Neural cell (in vitro differentiated cells): ENCODE results near the gene PSMD13. TPM values are rescaled to one million over a fixed set of nuclear protein-coding genes. Genes with fewer than 3 reads are reported as not detected.

Experiments
- H2AFZ ChIP-seq: fragments of 200-600, 300-800 bp; sonication (generic), shearing (Covaris generic); 2 replicates; pipeline ENCODE4 v1.6.0; 2014; ENCODE audit warnings: low read depth, mild to moderate bottlenecking, antibody characterized with exemption, low read length, moderate library complexity
- H3F3A ChIP-seq: fragments of 200-600 bp; shearing (Covaris generic); 2 replicates; pipeline ENCODE4 v1.6.1; 2016; ENCODE audit warnings: mild to moderate bottlenecking, moderate library complexity, mixed read lengths, antibody characterized with exemption, low read length; ENCODE audit not compliant: insufficient read depth, poor library complexity, severe bottlenecking
- H3K27ac ChIP-seq: fragments of 200-600, 300-800 bp; sonication (generic), shearing (Covaris generic); 2 replicates; pipeline ENCODE4 v1.5.1; 2014; ENCODE audit warnings: mild to moderate bottlenecking, low read length, moderate library complexity
- H3K27me3 ChIP-seq: fragments of 300-800, 200-600 bp; sonication (generic), shearing (Covaris generic); 2 replicates; pipeline ENCODE4 v1.6.0; 2014; ENCODE audit warnings: mild to moderate bottlenecking, low read depth, low read length, moderate library complexity; ENCODE audit not compliant: insufficient read depth
- H3K36me3 ChIP-seq: fragments of 300-800, 200-600 bp; sonication (generic), shearing (Covaris generic); 2 replicates; pipeline ENCODE4 v1.5.1; 2014; ENCODE audit warnings: mild to moderate bottlenecking, antibody characterized with exemption, low read length, moderate library complexity; ENCODE audit not compliant: insufficient read depth
- H3K4me2 ChIP-seq: fragments of 300-800, 200-600 bp; sonication (generic), shearing (Covaris generic); 2 replicates; pipeline ENCODE4 v1.6.0; 2014; ENCODE audit warnings: mild to moderate bottlenecking, low read length
- H3K4me3 ChIP-seq: fragments of 300-800, 200-600 bp; sonication (generic), shearing (Covaris generic); 2 replicates; pipeline ENCODE4 v1.5.1; 2014; ENCODE audit warnings: mild to moderate bottlenecking, low read length, moderate library complexity
- H3K79me2 ChIP-seq: fragments of 200-600 bp; shearing (Covaris generic); replicated peaks from 2 replicates; pipeline ENCODE4 v1.6.0; 2014; ENCODE audit warnings: mild to moderate bottlenecking, low read length, moderate library complexity; ENCODE audit not compliant: insufficient read depth
- H3K9ac ChIP-seq: fragments of 300-800, 200-600 bp; sonication (generic), shearing (Covaris generic); 2 replicates; pipeline ENCODE4 v1.6.1; 2016; ENCODE audit warnings: mild to moderate bottlenecking, low read length, mixed read lengths
- H3K9me2 ChIP-seq: fragments of 200-600 bp; shearing (Covaris generic); 2 replicates; pipeline ENCODE4 v1.6.1; 2016; ENCODE audit warnings: mild to moderate bottlenecking, low read length, mixed read lengths; ENCODE audit not compliant: insufficient read depth
- H3K9me3 ChIP-seq: fragments of 200-600, 300-800 bp; sonication (generic), shearing (Covaris generic); 2 replicates; pipeline ENCODE4 v1.6.1; 2016; ENCODE audit warnings: mild to moderate bottlenecking, mixed run types, low read length, moderate library complexity, mixed read lengths
- H4K20me1 ChIP-seq: fragments of 200-600 bp; shearing (Covaris generic); 2 replicates; pipeline ENCODE4 v1.6.1; 2016; ENCODE audit warnings: mild to moderate bottlenecking, mixed run types; ENCODE audit not compliant: insufficient read depth
- EP300 ChIP-seq: fragments of 450-650 bp; conservative IDR thresholded peaks from 2 replicates; pipeline ENCODE4 v1.6.1; 2014; ENCODE audit warnings: antibody characterized with exemption, mild to moderate bottlenecking, moderate library complexity; ENCODE audit not compliant: poor library complexity, severe bottlenecking
- EZH2 ChIP-seq: fragments of 200-600, 300-800 bp; shearing (Covaris generic), sonication (generic); IDR thresholded peaks from 2 replicates; pipeline ENCODE4 v1.6.1; 2014; ENCODE audit warnings: antibody characterized with exemption, low read length, borderline replicate concordance, mild to moderate bottlenecking; ENCODE audit not compliant: insufficient read depth, poor library complexity, severe bottlenecking
- MXI1 ChIP-seq: fragments of 450-650 bp; conservative IDR thresholded peaks from 2 replicates; pipeline ENCODE4 v1.6.1; 2014; ENCODE audit warnings: antibody characterized with exemption, mild to moderate bottlenecking; ENCODE audit not compliant: poor library complexity, severe bottlenecking
- POLR2AphosphoS5 ChIP-seq: IDR thresholded peaks from 2 replicates; pipeline ENCODE4 v1.6.1; 2012
- RAD21 ChIP-seq: fragments of 450-650 bp; conservative IDR thresholded peaks from 2 replicates; pipeline ENCODE4 v1.6.1; 2014; ENCODE audit warnings: antibody characterized with exemption, mild to moderate bottlenecking, moderate library complexity
- SMC3 ChIP-seq: fragments of 450-650 bp; conservative IDR thresholded peaks from 2 replicates; pipeline ENCODE4 v1.6.1; 2014; ENCODE audit warnings: antibody characterized with exemption, mild to moderate bottlenecking, moderate library complexity; ENCODE audit not compliant: poor library complexity
- TAF1 ChIP-seq: IDR thresholded peaks from 2 replicates; pipeline ENCODE4 v1.6.1; 2012; ENCODE audit warnings: low read depth
- polyA plus RNA-seq: library from polyadenylated mRNA; depleted of rRNA; stranded (reverse); fragments of >200 nt; gene quantifications from 2 replicates; pipeline ENCODE4 v1.2.3, GENCODE V29; 2014
- TF ChIP-seq, protein P1 (sequence below): fragments of 450-650 bp; IDR thresholded peaks from 2 replicates; pipeline ENCODE4 v1.5.1; 2014; ENCODE audit warnings: antibody characterized with exemption, mild to moderate bottlenecking, moderate library complexity; ENCODE audit not compliant: poor library complexity, severe bottlenecking
- TF ChIP-seq, protein P2 (sequence below): IDR thresholded peaks from 2 replicates; pipeline ENCODE4 v1.6.1; 2012; ENCODE audit warnings: borderline replicate concordance

Gene PSMD13
- polyA plus RNA-seq, 1 donor from 2014 or later = 183 TPM

DNA sequence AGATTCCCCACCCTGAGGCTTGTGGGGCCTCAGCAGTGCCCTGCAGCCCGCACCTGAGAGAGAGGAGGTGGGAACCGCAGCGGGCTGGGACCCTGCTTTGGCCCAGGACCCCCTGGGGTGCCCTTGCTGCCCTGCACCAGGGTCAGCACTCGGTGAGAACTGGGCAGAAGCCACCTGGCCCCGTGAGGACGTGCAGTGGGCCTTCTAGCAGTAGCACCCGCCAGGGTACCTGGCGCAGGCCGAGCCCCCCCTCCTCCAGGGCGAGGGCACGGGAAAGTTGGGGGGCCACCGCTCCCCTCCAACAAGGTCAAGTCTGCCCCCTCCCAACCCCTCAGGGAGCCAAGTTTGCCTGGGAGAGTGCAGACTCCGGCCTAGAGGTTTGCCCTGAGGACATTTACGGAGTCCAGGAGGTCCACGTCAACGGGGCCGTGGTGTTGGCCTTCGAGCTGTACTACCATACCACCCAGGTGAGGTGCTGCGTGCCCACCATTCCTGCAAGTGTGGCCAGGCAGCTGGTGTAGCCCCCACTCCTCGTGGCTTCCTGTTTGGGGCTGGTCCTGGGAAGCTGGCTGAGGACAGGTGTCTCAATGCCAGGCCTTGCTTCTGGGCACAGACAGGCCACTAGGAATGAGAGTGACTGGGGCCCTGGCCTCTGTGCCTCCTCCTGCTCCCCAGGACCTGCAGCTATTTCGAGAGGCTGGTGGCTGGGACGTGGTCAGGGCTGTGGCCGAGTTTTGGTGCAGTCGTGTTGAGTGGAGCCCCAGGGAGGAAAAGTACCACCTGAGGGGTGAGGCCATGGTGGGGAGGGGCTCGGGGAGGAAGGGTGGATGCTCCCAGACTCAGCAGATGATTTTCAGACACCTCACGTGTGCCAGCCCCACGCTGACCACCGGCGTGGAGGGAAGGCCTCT is 55.7 kb downstream of the PSMD13 start:
- no peaks in the 10 kb centered on the region for H3K9me2 ChIP-seq
- no peaks in the 10 kb centered on the region for H3F3A ChIP-seq
- H3K4me3 ChIP-seq = no peak overlapping the region
- no peak overlapping the region for H3K27ac ChIP-seq
- peaks cover 13% of the 10 kb centered on the region for H3K27me3 ChIP-seq
- no peak overlapping the region for H3K9ac ChIP-seq
- TF ChIP-seq POLR2AphosphoS5 (no peak), EZH2 (no peak), RAD21 (no peak), MXI1 (no peak), EP300 (no peak), SMC3 (no peak), TAF1 (no peak)
- TF ChIP-seq, protein P1, sequence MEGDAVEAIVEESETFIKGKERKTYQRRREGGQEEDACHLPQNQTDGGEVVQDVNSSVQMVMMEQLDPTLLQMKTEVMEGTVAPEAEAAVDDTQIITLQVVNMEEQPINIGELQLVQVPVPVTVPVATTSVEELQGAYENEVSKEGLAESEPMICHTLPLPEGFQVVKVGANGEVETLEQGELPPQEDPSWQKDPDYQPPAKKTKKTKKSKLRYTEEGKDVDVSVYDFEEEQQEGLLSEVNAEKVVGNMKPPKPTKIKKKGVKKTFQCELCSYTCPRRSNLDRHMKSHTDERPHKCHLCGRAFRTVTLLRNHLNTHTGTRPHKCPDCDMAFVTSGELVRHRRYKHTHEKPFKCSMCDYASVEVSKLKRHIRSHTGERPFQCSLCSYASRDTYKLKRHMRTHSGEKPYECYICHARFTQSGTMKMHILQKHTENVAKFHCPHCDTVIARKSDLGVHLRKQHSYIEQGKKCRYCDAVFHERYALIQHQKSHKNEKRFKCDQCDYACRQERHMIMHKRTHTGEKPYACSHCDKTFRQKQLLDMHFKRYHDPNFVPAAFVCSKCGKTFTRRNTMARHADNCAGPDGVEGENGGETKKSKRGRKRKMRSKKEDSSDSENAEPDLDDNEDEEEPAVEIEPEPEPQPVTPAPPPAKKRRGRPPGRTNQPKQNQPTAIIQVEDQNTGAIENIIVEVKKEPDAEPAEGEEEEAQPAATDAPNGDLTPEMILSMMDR = no peak
- TF ChIP-seq, protein P2, sequence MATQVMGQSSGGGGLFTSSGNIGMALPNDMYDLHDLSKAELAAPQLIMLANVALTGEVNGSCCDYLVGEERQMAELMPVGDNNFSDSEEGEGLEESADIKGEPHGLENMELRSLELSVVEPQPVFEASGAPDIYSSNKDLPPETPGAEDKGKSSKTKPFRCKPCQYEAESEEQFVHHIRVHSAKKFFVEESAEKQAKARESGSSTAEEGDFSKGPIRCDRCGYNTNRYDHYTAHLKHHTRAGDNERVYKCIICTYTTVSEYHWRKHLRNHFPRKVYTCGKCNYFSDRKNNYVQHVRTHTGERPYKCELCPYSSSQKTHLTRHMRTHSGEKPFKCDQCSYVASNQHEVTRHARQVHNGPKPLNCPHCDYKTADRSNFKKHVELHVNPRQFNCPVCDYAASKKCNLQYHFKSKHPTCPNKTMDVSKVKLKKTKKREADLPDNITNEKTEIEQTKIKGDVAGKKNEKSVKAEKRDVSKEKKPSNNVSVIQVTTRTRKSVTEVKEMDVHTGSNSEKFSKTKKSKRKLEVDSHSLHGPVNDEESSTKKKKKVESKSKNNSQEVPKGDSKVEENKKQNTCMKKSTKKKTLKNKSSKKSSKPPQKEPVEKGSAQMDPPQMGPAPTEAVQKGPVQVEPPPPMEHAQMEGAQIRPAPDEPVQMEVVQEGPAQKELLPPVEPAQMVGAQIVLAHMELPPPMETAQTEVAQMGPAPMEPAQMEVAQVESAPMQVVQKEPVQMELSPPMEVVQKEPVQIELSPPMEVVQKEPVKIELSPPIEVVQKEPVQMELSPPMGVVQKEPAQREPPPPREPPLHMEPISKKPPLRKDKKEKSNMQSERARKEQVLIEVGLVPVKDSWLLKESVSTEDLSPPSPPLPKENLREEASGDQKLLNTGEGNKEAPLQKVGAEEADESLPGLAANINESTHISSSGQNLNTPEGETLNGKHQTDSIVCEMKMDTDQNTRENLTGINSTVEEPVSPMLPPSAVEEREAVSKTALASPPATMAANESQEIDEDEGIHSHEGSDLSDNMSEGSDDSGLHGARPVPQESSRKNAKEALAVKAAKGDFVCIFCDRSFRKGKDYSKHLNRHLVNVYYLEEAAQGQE = no peak
- no peak overlapping the region for H2AFZ ChIP-seq
- H4K20me1 ChIP-seq = no peaks in the 10 kb centered on the region
- no peaks in the 10 kb centered on the region for H3K36me3 ChIP-seq
- no peak overlapping the region for H3K4me2 ChIP-seq
- no peaks in the 10 kb centered on the region for H3K79me2 ChIP-seq
- no peaks in the 10 kb centered on the region for H3K9me3 ChIP-seq

DNA sequence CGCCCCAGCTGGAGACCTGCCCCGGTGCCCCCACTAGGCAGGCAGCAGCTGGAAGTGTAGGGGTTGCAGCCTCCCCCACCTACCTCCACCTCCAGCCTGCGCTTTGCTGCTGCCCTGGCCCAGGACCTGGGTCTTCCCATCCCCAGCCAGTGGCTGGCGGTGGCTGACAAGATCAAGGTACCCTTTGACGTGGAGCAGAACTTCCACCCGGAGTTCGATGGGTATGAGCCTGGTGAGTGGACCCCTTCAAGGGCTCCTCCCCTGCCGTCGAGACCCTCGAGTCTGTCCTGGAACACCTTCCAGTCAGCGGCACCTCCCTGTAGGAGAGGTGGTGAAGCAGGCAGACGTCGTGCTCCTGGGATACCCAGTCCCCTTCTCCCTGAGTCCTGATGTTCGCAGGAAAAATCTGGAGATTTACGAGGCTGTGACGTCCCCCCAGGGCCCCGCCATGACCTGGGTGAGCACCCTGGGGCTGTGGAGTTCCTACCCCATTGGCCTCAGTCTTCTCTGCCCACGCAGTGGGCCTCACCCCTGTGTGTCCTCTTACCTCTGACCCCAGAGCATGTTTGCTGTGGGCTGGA is 56.6 kb downstream of the PSMD13 start:
- Histone ChIP-seq H3K9me3 (no peaks in the 10 kb centered on the region), H3K27me3 (peaks cover 4% of the 10 kb centered on the region), H4K20me1 (no peaks in the 10 kb centered on the region), H3K36me3 (no peaks in the 10 kb centered on the region), H3K9me2 (no peaks in the 10 kb centered on the region), H3F3A (no peaks in the 10 kb centered on the region), H3K79me2 (no peaks in the 10 kb centered on the region), H3K9ac (no peak overlapping the region), H3K4me2 (no peak overlapping the region), H3K4me3 (no peak overlapping the region), H2AFZ (no peak overlapping the region), H3K27ac (no peak overlapping the region)
- no peak for TF ChIP-seq SMC3
- no peak for TF ChIP-seq RAD21
- TF ChIP-seq, protein P2 = no peak
